ENCODE data around the gene TM9SF3. TPM values are rescaled to one million over a fixed set of nuclear protein-coding genes. Genes with fewer than 3 reads are reported as not detected.
"Not testable (repeated sequence)": the region's sequence is repeated elsewhere in the genome, so short reads cannot be mapped to it uniquely, and the experiment has no call there.

The TM9SF3 gene
- polyA plus RNA-seq, 3 donors, result 27.5 to 36.8 (median 36.1) TPM

- WGBS, 3 donors, result 50 to 56% (median 53%) methylated on average over 1 of the region's 1 CpG
- H3K27ac ChIP-seq (ENCODE audit: low read depth, low read length), result no peak overlapping the region
These were observed 10.4 kb downstream of the TM9SF3 start for GRCh38 chr10:96576277-96576980.

- not testable (repeated sequence) for H3K27ac ChIP-seq (ENCODE audit: low read depth, low read length)
- 90 to 100% (median 98%) methylated on average over 2 of the region's 2 CpGs for WGBS, 3 donors
These were observed 12.2 kb downstream of the TM9SF3 start for GRCh38 chr10:96574564-96574963.

GRCh38 chr10:96573036-96573435 lies 13.8 kb downstream of the TM9SF3 start:
- WGBS, 3 donors, result 56 to 90% (median 89%) methylated on average over 5 of the region's 5 CpGs

GRCh38 chr10:96570983-96571964 lies 15.5 kb downstream of the TM9SF3 start:
- no peak overlapping the region for H3K27ac ChIP-seq (ENCODE audit: low read depth, low read length)
- 53 to 83% (median 77%) methylated on average over 10 of the region's 10 CpGs for WGBS, 3 donors

More at GRCh38 chr10:96573036-96573435, 13.8 kb downstream of the TM9SF3 start:
- no peak overlapping the region for H3K27ac ChIP-seq (ENCODE audit: low read depth, low read length)

- H3K27ac ChIP-seq (ENCODE audit: low read depth, low read length), result no peak overlapping the region
- 82 to 93% (median 88%) methylated on average over 6 of the region's 6 CpGs for WGBS, 3 donors
These were observed 16.3 kb downstream of the TM9SF3 start for GRCh38 chr10:96570511-96570910.

- no peak overlapping the region for H3K27ac ChIP-seq (ENCODE audit: low read depth, low read length)
- WGBS, 3 donors, result 51 to 89% (median 73%) methylated on average over 1 of the region's 1 CpG
These were observed 18.4 kb downstream of the TM9SF3 start for GRCh38 chr10:96568402-96568801.

- WGBS, 3 donors, result 44 to 57% (median 51%) methylated on average over 1 of the region's 1 CpG
These were observed 21.0 kb downstream of the TM9SF3 start for GRCh38 chr10:96565774-96566173.

GRCh38 chr10:96560966-96561887 lies 25.6 kb downstream of the TM9SF3 start:
- 62 to 96% (median 87%) methylated on average over 3 of the region's 3 CpGs for WGBS, 3 donors
- H3K27ac ChIP-seq (ENCODE audit: low read depth, low read length), result no peak overlapping the region

More at GRCh38 chr10:96565774-96566173, 21.0 kb downstream of the TM9SF3 start:
- H3K27ac ChIP-seq (ENCODE audit: low read depth, low read length), result no peak overlapping the region

DNA sequence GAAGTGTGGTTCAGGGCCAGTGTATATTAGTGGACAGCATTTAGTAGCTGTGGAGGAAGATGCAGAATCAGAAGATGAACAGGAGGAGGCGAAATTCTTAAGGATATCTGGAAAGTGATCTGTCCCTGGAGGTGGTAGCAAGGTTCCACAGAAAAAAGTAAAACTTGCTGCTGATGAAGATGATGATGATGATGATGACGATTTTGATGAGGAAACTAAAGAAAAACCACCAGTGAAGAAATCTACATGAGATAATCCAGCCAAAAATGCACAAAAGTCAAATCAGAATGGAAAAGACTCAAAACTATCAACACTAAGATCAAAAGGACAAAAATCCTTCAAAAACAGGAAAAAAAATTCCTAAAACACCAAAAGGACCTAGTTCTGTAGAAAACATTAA lies 26.3 kb downstream of the TM9SF3 start:
- no peak overlapping the region for H3K27ac ChIP-seq (ENCODE audit: low read depth, low read length)
- WGBS, 3 donors, result 78 to 82% (median 80%) methylated on average over 2 of the region's 2 CpGs

DNA sequence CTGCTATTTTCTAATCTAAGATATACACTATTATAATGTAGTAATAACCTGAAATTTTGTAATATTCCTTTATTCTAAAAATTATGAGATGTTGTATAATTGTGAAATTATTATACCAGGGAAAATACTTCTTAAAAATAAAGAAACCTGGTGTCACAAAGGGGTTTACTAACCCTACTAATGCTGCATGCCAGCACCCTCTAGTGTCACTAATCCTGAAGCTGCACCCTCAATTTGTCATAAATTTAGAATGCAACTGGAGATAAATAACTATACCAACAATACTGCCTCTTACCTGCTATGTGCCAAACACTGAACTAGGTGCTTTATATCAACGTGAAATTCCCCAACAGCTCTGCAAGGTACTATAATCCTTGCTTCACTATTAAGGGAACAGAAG lies 30.8 kb downstream of the TM9SF3 start:
- 26 to 83% (median 81%) methylated on average over 1 of the region's 1 CpG for whole genome bisulfite sequencing, 3 donors
- no peak overlapping the region for H3K27ac ChIP-seq (ENCODE audit: low read depth, low read length)

DNA sequence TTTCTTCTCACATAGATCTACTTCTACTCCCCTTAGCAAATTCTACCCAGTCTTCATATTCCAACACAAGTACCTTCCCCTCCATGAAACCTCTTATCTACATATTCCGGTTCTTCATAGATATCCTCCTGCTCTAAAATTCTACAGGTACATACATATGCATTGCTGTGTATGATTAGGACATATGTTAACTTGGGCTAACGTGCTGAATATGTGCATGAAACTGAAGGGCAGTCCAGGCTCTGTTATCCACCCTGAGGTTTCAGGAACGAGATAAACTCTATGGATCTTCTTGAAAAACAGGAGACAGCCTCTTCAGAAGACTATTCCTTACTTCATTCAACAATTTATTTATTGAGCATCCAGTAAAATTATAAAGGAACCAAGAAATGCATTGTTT lies 31.5 kb downstream of the TM9SF3 start:
- H3K27ac ChIP-seq (ENCODE audit: low read depth, low read length), result no peak overlapping the region
- WGBS, 3 donors, result 82 to 94% (median 94%) methylated on average over 3 of the region's 3 CpGs

GRCh38 chr10:96548589-96548988 lies 38.2 kb downstream of the TM9SF3 start:
- 83 to 85% (median 85%) methylated on average over 5 of the region's 5 CpGs for WGBS, 3 donors
- no peak overlapping the region for H3K27ac ChIP-seq (ENCODE audit: low read depth, low read length)

- H3K27ac ChIP-seq (ENCODE audit: low read depth, low read length), result not testable (repeated sequence)
- whole genome bisulfite sequencing, 3 donors, result 95 to 97% (median 97%) methylated on average over 10 of the region's 10 CpGs
These were observed 41.3 kb downstream of the TM9SF3 start for GRCh38 chr10:96545558-96545957.

GRCh38 chr10:96541921-96542320 lies 44.9 kb downstream of the TM9SF3 start:
- WGBS, 3 donors, result 85 to 94% (median 91%) methylated on average over 2 of the region's 2 CpGs
- no peak overlapping the region for H3K27ac ChIP-seq (ENCODE audit: low read depth, low read length)

DNA sequence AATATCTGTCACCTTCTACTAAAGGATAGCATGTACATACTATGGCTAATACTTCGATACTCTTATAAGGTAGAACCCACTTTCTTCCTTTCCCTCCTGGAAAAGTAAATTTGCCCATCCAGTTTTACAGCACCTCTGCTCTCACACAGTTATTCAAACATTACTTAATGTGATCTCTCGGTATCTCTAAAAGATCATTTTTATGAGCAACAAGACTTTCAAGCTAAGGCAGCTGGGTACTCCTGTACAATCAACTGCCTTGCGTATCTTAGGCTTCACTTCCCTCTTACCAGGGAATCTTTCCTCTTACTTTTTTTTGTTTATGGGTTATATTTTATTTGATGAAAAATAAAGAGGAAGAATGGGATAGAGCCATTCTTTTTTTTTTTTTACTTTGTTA lies 46.6 kb downstream of the TM9SF3 start:
- H3K27ac ChIP-seq (ENCODE audit: low read depth, low read length), result no peak overlapping the region
- 93 to 98% (median 94%) methylated on average over 3 of the region's 3 CpGs for WGBS, 3 donors

- 97 to 100% (median 100%) methylated on average over 1 of the region's 1 CpG for WGBS, 3 donors
- no peak overlapping the region for H3K27ac ChIP-seq (ENCODE audit: low read depth, low read length)
These were observed 48.1 kb downstream of the TM9SF3 start for GRCh38 chr10:96538683-96539082.

GRCh38 chr10:96536129-96536528 lies 50.7 kb downstream of the TM9SF3 start:
- 90 to 93% (median 92%) methylated on average over 1 of the region's 1 CpG for WGBS, 3 donors
- H3K27ac ChIP-seq (ENCODE audit: low read depth, low read length), result no peak overlapping the region

- no peak overlapping the region for H3K27ac ChIP-seq (ENCODE audit: low read depth, low read length)
- WGBS, 3 donors, result 48 to 83% (median 56%) methylated on average over 1 of the region's 1 CpG
These were observed 54.3 kb downstream of the TM9SF3 start for GRCh38 chr10:96532523-96532922.

Data from adipose tissue (tissue), 3 donors.